Measurements from ENCODE around the gene TP53I3.
A peak's percentile ranks its signal among the peaks of the same experiment; 100 is the strongest.
"Not testable (repeated sequence)": the region's sequence is repeated elsewhere in the genome, so short reads cannot be mapped to it uniquely, and the experiment has no call there.

The TP53I3 gene, protein sequence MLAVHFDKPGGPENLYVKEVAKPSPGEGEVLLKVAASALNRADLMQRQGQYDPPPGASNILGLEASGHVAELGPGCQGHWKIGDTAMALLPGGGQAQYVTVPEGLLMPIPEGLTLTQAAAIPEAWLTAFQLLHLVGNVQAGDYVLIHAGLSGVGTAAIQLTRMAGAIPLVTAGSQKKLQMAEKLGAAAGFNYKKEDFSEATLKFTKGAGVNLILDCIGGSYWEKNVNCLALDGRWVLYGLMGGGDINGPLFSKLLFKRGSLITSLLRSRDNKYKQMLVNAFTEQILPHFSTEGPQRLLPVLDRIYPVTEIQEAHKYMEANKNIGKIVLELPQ

DNA sequence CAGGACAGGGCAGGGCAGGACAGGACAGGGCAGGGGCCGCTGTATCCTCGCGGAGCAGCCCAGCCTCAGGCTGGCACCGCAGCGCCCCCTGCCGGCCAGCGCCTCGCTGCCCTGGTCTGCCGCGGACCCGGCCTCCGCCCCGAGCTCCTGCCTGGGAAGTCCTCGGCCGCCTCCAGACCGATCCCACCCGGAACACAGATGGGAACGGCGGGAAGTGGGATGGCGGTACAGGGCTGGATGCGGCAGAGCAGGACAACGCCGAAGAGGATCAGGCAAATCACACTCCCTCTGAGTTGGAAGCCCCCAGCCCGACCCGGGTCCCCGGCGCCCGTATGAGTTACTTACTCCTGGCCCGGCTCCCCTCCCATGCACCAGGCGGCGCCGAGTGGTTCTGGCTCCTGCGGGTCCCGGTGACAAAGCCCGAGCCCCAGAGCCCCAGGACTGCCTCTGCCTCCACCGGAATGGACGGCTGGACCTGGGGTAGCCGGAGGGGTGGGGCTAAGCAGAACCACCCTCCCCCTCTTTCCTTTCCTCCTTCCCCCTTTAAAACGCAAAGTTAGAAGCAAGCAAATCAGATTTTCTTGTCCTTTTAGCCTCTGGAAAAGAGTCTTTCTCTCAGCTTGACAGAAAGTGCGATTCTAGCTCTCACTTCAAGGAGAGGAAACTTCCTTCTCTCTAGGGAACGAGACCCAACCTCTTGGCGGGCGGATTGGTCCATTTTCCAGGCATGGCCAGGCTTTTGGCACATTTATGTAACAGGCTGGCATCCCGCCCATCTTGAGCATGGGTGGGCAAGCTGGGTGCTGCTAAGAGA lies at the start of gene TP53I3:
Gene TP53I3, minus strand, starts transcription at position 449 of the 814 bp plus-strand sequence. CDS start 508 bp downstream, outside the sequence.
- peak; percentile 60 to 80 (median 76) for DNase-seq (ENCODE audit: low read depth in 2 of 3, low spot score in 1 of 3)

DNA sequence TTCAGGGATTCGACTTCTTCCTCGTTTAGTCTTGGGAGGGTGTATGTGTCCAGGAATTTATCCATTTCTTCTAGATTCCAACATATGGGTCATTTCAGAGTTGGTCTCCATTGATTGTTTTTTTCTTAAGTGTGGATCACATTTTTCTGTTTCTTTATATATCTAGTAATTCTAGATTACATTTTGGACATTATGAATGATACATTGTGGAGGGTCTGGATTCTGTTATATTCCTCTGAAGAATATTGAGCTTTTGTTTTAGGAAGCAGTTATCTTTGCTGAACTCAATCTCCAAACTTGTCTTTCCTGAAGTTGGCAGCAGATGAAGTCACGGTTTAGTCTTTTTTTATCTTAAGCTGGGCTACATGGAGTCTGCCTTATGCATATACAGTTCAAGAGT lies 47.9 kb upstream of the TP53I3 start:
- DNase-seq (ENCODE audit: low read depth in 2 of 3, low spot score in 1 of 3): no peak

DNA sequence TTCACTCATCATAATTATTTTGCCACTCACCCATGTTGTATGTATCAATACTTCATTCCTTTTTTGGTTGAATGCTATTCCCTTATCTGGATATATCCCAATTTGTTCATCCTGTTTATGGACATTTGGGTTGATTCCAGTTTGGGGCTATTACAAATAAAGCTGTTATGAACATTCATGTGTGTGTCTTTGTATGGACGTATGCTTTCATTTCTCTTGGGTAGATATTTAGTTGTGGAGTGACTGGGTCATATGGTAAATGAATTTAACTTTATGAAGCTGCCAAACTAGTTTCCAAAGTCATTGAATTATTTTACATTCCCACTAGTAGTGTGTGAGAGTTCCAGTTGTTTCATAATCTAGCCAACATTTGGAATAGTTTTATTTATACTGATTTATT lies 41.3 kb upstream of the TP53I3 start:
- DNase-seq (ENCODE audit: low read depth in 2 of 3, low spot score in 1 of 3): no peak

DNA sequence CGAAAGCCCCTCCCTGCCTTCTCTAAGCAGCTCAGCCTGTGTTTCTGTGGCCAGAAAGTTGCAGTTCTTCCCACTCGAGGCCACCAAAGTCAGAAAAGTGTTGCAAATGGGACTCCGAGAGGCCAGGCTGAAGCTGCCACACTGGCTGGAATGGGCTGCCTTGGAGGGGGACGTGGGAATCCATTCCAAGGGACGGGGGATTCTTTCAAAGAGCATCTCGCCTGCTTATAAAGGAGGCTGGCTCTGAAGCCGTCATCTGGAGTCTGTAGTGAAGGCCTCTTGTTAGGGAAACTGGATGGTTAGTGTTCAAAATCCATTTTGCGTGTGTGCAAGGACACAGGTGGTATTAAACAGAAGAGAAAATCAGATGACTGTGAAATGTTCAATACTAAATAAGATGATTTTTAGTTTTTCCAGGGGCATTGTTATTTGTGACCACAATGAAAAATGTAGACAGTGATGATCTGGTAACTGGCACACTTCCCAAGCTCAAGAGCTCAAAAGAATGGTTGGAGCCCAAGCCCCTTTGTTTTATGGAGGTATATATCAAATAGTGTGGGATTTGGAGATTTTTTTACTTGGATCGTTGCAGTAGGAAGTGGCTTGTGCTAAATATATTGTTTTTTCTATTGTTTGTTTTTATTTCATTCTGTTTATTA lies 39.4 kb upstream of the TP53I3 start:
- DNase-seq (ENCODE audit: low read depth in 2 of 3, low spot score in 1 of 3): no peak

DNA sequence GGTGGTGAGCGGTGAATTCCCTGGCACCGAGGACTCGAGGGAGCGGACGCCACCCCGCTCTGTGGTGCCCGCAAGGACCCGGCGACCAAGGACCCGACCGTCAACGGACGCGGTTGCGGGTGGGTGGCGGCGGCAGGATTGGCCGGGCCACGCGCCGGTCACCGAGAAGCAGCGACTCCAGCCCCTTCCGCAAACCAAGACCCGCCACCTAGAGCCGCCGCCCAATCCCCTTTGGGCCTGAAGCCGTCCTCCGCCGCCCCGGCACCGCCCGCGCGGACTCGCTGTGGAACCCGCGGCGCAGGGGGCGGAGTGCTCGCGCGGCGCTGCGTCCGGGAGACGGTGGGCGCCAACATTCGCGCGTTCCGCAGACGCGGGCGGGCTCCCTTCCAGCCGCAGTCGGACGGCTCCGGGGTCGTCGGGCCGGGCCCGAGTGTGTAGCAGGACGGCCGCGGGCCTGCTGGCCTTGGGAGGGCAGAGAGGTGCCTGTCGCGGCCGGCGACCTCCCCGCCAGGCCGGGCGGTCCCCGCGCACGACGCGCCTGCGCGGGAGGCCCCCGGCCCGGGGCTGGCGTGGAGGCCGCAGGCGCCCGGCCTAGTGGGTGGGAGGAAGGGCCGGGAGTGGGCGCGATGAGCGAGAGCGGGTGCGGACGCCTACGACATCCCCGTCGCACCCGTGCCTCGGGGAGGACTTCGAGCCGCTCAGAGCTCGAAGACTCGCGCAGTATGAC lies 38.7 kb upstream of the TP53I3 start, which contains the start of the genes FAM228B and PFN4:
Gene FAM228B, plus strand, starts transcription at position 275 of the 727 bp plus-strand sequence. CDS start 893 bp downstream, outside the sequence.
Gene PFN4, minus strand, starts transcription at position 140 of the 727 bp plus-strand sequence. CDS start 799 bp downstream, outside the sequence.
- DNase-seq (ENCODE audit: low read depth in 2 of 3, low spot score in 1 of 3): peak; percentile 36 to 68 (median 46)

DNA sequence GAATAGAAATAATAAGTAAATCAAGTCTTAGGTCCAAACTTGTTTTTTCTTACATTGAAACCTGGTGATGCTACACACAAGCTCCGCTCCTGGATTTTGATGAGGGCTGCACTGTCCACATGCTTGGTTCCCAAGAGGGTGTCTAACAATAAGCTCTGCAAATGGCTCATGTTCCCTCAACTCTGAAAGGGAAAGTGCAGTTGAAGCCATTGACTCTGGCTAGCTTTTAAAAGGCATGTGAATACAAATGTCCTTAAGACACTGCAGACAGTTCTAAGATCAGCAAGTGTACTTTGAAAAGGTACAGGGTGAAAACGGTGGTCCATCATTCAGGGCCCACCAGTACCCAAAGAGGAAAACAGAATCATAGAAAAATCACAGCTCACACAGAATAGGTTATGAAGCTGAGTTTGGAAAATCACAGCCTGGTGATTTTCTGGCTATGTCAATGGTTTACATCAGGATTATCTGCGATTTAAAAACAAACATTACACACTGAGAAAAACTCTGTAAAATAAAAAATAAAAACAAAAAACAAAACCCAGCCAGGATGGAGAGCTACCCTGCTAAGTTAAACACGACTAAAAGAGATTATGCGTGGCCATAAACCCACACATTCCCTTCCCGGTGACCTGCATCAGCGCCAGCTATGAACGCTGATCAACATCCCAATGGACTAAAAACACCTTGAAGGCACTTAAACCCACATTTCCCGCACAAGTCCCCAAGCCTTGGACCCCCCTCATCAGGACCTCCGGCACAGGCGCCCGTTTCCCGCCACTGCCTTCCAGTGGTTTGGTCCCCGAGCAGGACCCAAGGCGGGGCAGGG lies 37.9 kb upstream of the TP53I3 start:
- no peak for DNase-seq (ENCODE audit: low read depth in 2 of 3, low spot score in 1 of 3)

DNA sequence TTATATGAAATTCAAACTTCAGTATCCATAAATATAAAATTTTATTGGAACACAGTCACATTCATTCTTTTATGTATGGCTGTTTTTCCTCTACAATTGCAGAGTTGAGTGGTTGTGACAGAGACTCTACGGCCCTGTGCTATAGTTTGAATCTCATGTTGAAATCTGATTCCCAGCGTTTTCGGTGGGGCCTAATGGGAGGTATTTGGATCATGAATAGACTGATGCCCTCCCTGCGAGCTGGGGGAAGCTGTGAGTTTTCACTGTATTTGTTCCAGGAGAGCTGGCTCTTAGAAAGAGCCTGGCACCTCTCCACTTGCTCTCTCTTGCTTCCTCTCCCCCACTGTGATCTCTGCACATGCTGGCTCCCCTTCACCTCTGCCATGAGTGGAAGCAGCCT lies 36.8 kb upstream of the TP53I3 start:
- DNase-seq (ENCODE audit: low read depth in 2 of 3, low spot score in 1 of 3): no peak

DNA sequence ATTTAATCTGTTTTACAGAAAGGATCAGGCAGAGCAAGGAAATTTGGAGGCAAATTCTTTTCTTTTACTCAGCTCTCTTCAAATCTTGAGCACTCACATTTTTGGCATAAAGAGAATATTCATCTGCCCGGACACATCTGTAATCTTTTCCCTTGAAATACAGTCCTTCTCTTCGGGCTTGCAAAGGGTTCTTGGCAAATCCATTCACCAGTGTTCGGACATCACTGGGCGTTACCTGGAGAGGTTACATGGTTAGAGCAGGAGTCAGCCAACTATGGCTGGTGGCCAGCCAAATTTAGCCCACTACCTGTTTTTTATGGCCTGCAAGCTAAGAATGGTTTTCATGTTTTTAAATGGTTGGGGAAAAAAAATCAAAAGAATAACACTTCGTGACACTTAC lies 36.4 kb upstream of the TP53I3 start:
- no peak for DNase-seq (ENCODE audit: low read depth in 2 of 3, low spot score in 1 of 3)

DNA sequence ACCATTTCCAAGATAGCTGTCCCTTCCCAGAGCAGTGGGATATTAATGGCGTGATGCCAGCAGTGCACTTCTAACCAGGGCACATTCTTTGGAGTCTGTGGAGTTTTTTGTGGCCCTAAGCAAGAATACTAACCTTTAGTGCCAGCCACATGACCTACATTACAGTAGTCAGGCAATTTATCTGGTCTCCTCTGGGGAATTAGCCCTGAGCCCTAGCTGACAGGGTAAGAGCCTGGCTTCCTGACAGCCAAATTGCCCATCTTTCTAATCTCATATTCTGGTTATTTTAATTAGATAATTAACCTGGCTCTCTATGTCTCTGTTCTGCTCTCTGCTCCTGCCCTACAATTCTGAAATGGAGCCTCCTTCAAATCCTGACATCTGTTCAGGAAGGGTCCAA lies 33.3 kb upstream of the TP53I3 start:
- no peak for DNase-seq (ENCODE audit: low read depth in 2 of 3, low spot score in 1 of 3)

DNA sequence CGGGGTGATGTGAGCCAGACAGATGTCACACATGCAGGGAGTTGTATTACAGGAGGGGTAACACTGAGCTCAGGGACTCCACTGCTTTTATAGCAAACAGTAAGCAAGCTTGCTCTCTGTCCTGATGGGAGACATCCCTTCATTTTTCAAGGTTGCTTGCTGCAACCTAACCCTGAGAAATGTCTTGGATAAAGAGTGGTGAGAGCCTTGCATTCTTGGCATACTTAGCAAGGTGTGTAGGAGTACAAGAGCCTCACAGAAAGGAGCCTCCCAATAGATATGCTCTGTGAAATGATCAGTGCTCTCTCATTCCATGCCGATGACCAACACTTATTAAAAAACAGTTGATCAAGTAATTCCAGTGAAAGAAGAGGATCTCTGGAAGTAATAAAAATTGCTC lies 30.4 kb upstream of the TP53I3 start:
- DNase-seq (ENCODE audit: low read depth in 2 of 3, low spot score in 1 of 3): no peak

DNA sequence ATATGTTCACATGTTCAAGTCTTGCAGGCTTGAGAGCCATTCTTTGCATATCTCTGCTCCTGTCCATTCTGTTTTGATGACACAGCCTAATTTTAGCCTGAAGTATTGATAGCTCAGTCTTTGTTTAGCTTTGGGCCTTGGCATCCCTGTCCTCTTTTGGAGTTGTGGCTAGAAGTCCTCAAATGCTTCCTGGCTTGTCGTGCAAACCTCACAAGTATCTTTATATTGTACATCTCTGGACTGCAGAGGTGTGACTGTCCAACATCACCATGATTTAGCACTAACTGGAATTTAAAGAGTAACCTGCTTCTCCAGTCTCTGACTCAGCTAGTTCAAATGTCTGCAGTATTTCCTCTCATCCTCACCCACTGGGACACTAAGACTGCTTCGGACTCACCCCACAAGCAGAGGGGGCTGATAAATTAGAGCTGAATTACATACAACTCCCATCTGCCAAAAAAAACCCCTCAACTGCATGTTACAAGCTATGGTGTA lies 26.8 kb upstream of the TP53I3 start:
- DNase-seq (ENCODE audit: low read depth in 2 of 3, low spot score in 1 of 3): no peak

DNA sequence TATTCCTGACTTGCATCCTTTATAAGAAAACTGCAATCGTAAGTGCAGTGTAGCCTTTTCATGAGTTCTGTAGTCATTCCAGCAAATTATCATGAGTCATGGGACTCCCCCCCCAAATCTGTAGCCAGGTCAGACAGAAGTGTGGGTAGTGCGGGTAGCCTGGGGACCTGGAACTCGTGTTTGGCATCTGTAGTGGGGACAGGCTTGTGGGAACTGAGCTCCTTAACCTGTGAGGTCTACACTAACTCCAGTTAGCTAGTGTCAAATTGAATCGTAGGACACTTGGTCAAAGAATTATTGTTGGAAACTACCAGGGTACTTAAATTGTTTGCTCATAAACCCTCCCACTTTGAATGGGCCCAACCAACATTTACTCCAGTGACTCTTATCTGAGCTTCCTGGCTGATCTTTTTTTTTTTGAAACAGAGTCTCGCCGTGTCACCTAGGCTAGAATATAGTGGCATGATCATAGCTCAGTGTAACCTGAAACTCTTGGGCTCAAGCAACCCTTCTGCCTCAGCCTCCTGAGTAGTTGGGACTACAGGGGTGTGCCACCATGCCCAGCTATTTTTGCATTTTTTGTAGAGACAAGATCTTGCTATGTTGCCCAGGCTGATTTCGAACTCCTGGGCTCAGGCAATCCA lies 26.1 kb upstream of the TP53I3 start:
- DNase-seq (ENCODE audit: low read depth in 2 of 3, low spot score in 1 of 3): no peak

DNA sequence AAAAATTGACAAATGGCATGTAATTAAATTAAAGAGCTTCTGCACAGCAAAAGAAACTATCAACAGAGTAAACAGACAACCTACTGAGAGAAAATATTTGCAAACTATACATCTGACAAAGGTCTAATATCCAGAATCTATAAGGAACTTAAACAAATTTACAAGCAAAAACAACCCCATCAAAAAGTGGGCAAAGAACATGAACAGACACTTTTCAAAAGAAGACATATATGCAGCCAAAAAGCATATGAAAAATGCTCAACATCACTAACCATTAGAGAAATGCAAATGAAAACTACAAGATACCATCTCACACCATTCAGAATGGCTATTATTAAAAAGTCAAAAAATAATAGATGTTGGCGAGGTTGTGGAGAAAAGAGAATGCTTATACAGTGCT lies 24.8 kb upstream of the TP53I3 start:
- not testable (repeated sequence) for DNase-seq (ENCODE audit: low read depth in 2 of 3, low spot score in 1 of 3)

DNA sequence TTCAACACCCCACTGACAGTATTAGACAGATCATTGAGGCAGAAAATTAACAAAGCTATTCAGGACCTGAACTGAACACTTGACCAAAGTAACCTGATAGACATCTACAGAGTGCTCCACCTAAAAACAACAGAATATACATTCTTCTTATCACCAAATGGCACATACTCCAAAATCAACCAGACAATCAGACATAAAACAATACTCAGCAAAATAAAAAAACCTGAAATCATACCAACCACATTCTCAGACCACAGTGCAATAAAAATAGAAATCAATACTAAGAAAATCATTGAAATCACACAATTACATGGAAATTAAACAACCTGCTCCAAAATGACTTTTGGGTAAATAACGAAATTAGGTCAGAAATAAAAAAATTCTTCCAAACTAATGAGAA lies 22.7 kb upstream of the TP53I3 start:
- no peak for DNase-seq (ENCODE audit: low read depth in 2 of 3, low spot score in 1 of 3)

DNA sequence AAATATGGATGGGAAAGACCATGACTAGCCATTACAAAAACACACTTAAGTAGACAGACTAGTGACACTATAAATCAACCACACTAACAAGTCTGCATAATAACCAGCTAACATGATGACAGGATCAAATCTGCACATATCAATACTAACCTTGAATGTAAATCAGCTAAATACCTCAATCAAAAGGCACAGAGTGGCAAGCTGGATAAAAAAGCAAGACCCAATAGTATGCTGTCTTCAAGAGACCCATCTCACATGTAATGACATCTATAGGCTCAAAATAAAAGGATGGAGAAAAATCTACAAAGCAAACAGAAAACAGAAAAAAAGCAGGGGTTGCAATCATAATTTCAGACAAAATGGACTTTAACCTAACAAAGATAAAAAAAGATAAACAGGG lies 22.2 kb upstream of the TP53I3 start:
- no peak for DNase-seq (ENCODE audit: low read depth in 2 of 3, low spot score in 1 of 3)

DNA sequence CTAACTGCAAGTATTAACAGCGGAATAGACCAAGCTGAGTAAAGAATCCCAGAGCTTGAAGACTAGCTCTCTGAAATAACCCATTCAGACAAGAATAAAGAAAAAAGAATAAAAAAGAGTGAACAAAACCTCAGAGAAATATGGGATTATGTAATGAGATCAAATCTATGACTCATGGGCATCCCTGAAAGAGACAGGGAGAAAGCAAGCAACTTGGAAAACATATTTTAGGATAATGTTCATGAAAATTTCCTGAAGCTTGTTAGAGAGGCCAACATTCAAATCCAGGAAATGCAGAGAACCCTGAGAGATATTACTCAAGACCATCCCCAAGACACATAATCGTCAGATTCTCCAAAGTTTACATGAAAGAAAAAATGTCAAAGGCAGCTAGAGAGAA lies 21.2 kb upstream of the TP53I3 start:
- no peak for DNase-seq (ENCODE audit: low read depth in 2 of 3, low spot score in 1 of 3)

DNA sequence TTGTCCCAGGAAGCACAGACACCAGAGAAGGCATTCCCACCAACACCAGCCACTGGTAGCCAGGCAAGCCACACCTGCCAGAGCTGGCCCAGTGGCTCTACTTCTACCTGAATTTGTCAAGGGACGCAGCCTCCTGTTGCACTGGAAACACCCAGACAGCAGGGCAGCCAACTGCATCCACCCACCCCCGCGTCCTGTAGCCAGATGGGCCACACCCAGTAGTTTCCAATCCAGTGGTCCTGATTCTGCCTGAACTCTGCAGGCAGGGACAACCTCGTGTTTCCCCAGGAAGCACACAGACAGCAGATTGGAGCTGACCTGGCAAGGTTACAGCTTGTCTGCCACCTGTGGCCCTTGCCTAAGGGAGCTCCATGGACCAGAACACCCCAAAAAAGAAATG lies 20.3 kb upstream of the TP53I3 start:
- DNase-seq (ENCODE audit: low read depth in 2 of 3, low spot score in 1 of 3): no peak

DNA sequence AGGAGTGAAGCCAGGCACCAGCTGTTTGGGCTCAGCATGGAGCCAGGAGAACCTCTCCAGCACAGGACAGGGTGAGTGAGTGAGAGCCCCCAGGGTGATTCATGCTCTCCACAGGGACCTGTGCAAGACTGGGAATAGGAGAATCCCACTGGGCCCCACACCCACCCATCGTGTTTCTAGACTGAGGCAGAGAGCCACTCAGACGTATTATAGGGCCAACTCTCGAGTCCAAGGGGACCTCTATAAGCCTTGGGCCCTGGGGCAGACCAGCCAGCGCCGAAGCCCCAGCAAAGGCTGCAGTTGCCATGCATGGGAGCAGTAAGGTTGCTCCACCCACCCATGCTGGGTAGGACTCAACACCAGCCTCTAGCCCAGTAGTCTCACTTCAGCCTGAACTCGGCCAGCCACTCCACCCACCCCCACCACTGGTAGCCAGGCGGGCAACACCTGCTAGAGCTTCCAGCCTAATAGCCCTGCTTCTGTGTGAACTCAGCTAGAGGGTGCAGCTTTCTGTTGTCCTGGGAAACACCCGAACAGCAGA lies 19.5 kb upstream of the TP53I3 start:
- DNase-seq (ENCODE audit: low read depth in 2 of 3, low spot score in 1 of 3): no peak

DNA sequence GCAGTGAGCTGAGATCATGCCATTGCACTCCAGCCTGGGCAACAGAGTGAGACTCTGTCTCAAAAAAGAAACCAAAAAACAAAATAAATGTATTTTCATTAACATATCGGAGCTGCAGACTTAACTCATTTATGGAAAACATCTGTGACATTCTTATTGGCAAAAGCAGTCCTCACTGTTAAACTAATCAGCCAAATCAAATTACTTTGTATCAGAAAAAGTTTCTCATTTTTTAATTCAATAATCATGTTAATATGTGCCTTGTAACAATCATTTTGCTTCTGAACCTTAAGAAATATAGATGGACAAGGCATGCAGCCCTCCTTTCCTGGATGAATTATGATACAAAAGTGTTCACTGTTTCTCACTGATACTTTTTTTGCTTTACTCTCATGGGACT lies 18.0 kb upstream of the TP53I3 start:
- no peak for DNase-seq (ENCODE audit: low read depth in 2 of 3, low spot score in 1 of 3)
